ENCODE measurements around the gene UQCRQ.

GRCh38 chr5:132873930-132874271 is 7.5 kb downstream of the UQCRQ start:
- TF ChIP-seq CTCF (IDR thresholded peaks at IDR 0.05; ENCODE audit: low read length) (no peak), EZH2 (IDR thresholded peaks at IDR 0.05; ENCODE audit: borderline replicate concordance, low read length) (no peak)

Measured in OCI-LY1 (cell line).